Measurements from ENCODE around the gene THADA. TPM values are rescaled to one million over a fixed set of nuclear protein-coding genes. Genes with fewer than 3 reads are reported as not detected.

THADA gene
- total RNA-seq, 2 experiments from 2014 or later: 31.2 to 32.3 TPM

DNA sequence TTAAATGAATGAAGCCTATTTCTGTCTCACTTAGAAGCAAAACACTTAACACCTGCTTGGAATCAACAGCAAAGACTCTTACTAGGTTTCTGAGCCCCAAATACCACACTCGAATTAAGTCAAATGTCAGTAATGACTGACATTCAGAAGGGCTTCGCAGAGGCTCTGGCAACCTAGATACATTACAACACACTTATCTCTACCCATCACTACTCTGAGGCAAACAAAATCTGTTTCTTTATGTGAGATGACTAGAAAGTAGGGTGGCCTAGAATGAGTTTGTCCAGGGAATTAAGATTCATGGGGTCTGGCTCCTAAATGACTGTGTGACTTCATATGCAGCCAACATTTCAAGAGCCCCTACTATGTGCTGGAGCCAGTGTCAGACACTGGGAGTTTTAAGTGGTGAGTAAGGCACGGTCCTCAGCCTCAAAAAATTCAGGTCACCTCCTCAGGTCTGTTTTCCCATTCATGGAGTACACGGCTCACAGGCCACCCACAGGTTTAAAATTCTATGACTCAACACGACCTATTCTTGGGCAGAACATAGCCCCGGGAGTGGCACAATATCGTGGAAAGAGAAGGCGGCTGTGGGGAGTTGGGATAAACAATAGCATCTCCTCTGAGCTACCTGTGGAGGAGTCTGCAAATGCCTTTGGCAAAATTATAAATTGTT lies 219.2 kb downstream of the THADA start:
- Histone ChIP-seq H3K4me2 (ENCODE audit: low read length) (no peak overlapping the region), H3K9me3 (ENCODE audit: low read length) (no peaks in the 10 kb centered on the region), H3K79me2 (ENCODE audit: insufficient read depth, low read depth, low read length) (no peaks in the 10 kb centered on the region), H3K9me2 (ENCODE audit: insufficient read depth, low read length) (no peaks in the 10 kb centered on the region), H3K36me3 (ENCODE audit: insufficient read depth, low read length) (no peaks in the 10 kb centered on the region), H3K4me1 (ENCODE audit: insufficient read depth, low read length, poor library complexity, severe bottlenecking) (no peaks in the 10 kb centered on the region), H3K4me3 (ENCODE audit: low read depth, low read length, poor library complexity, severe bottlenecking) (no peak overlapping the region), H2AFZ (ENCODE audit: low read length) (no peak overlapping the region), H3K27ac (ENCODE audit: low read depth, low read length, poor library complexity, severe bottlenecking) (no peak overlapping the region), H4K20me1 (ENCODE audit: insufficient read depth, low read length) (no peaks in the 10 kb centered on the region)
- intact Hi-C loops (cut with micrococcal nuclease; ENCODE audit: unreplicated experiment): no loop called here
- TF ChIP-seq, protein P1, sequence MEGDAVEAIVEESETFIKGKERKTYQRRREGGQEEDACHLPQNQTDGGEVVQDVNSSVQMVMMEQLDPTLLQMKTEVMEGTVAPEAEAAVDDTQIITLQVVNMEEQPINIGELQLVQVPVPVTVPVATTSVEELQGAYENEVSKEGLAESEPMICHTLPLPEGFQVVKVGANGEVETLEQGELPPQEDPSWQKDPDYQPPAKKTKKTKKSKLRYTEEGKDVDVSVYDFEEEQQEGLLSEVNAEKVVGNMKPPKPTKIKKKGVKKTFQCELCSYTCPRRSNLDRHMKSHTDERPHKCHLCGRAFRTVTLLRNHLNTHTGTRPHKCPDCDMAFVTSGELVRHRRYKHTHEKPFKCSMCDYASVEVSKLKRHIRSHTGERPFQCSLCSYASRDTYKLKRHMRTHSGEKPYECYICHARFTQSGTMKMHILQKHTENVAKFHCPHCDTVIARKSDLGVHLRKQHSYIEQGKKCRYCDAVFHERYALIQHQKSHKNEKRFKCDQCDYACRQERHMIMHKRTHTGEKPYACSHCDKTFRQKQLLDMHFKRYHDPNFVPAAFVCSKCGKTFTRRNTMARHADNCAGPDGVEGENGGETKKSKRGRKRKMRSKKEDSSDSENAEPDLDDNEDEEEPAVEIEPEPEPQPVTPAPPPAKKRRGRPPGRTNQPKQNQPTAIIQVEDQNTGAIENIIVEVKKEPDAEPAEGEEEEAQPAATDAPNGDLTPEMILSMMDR (conservative IDR thresholded peaks at IDR 0.05; ENCODE audit: low read length): no peak
- no peak for TF ChIP-seq EZH2phosphoT487 (IDR thresholded peaks at IDR 0.05; ENCODE audit: borderline replicate concordance, low read depth, low read length)
- BruUV-seq (replicated peaks): no TSS peak
- ChIA-PET POLR2A (interaction anchor here (0.6 to 1.5 kb wide), 5 partner anchors 16 to 390 kb away, joined by 3 read pairs; no protein-coding TSS in a partner anchor), CTCF (ENCODE audit: unreplicated experiment) (no interaction called here)
- no peak for DNase-seq (ENCODE audit: low spot score)

GRCh38 chr2:43375746-43376522 lies 219.9 kb downstream of the THADA start:
- DNase-seq (ENCODE audit: low spot score): no peak
- no peak for TF ChIP-seq EZH2phosphoT487 (IDR thresholded peaks at IDR 0.05; ENCODE audit: borderline replicate concordance, low read depth, low read length)
- TF ChIP-seq, protein P1 (conservative IDR thresholded peaks at IDR 0.05; ENCODE audit: low read length): no peak
- POLR2A ChIA-PET: interaction anchor here (1.5 kb wide), 1 partner anchor 16 kb away, joined by 3 read pairs; no protein-coding TSS in a partner anchor
- BruUV-seq (replicated peaks): no TSS peak
- Histone ChIP-seq H4K20me1 (ENCODE audit: insufficient read depth, low read length) (no peaks in the 10 kb centered on the region), H3K9me2 (ENCODE audit: insufficient read depth, low read length) (no peaks in the 10 kb centered on the region), H3K36me3 (ENCODE audit: insufficient read depth, low read length) (no peaks in the 10 kb centered on the region), H2AFZ (ENCODE audit: low read length) (no peak overlapping the region), H3K4me3 (ENCODE audit: low read depth, low read length, poor library complexity, severe bottlenecking) (no peak overlapping the region), H3K4me2 (ENCODE audit: low read length) (no peak overlapping the region), H3K4me1 (ENCODE audit: insufficient read depth, low read length, poor library complexity, severe bottlenecking) (no peaks in the 10 kb centered on the region), H3K9me3 (ENCODE audit: low read length) (no peaks in the 10 kb centered on the region), H3K27ac (ENCODE audit: low read depth, low read length, poor library complexity, severe bottlenecking) (no peak overlapping the region), H3K79me2 (ENCODE audit: insufficient read depth, low read depth, low read length) (no peaks in the 10 kb centered on the region)
- CTCF ChIA-PET (ENCODE audit: unreplicated experiment): no interaction called here
- intact Hi-C loops (cut with micrococcal nuclease; ENCODE audit: unreplicated experiment): no loop called here

All from OCI-LY7 (cell line).